ENCODE measurements around the gene RAB40AL.

Gene RAB40AL

GRCh38 chrX:102983205-102983604, 46.1 kb downstream of the RAB40AL start:
- DNase-seq (ENCODE audit: low spot score) = no peak

- DNase-seq (ENCODE audit: low spot score) = no peak
Measured at GRCh38 chrX:102985192-102985591, 48.1 kb downstream of the RAB40AL start.

Measured in HuH-7 (cell line).